ENCODE results near the gene TAS2R60. TPM values are rescaled to one million over a fixed set of nuclear protein-coding genes. Genes with fewer than 3 reads are reported as not detected.
"Not testable (repeated sequence)": the region's sequence is repeated elsewhere in the genome, so short reads cannot be mapped to it uniquely, and the experiment has no call there.

Gene TAS2R60
- not detected in 2 replicates for total RNA-seq (2014; rRNA removed; shearing (Covaris generic))

- no peak for DNase-seq
- Histone ChIP-seq H3K4me3 (ENCODE audit: insufficient read depth, low read depth, low read length) (no peak within 1 kb of the TSS), H3K36me3 (replicated peaks; ENCODE audit: control insufficient read depth, insufficient read depth, low read length) (no peaks in the 10 kb centered on the region), H3K27me3 (ENCODE audit: control insufficient read depth, insufficient read depth, low read length) (no peaks in the 10 kb centered on the region)
Observed at GRCh38 chr7:143443153-143443552, at the start of gene TAS2R60. Gene TAS2R60, plus strand, starts transcription at chr7:143443453. Its CDS starts 0 bp downstream, at chr7:143443453.

- Histone ChIP-seq H3K4me3 (ENCODE audit: insufficient read depth, low read depth, low read length) (no peak overlapping the region), H3K36me3 (replicated peaks; ENCODE audit: control insufficient read depth, insufficient read depth, low read length) (peaks cover 72% of the 10 kb centered on the region), H3K27me3 (ENCODE audit: control insufficient read depth, insufficient read depth, low read length) (no peaks in the 10 kb centered on the region)
- peak; percentile 16 for DNase-seq
Observed at GRCh38 chr7:143394068-143394467, 49.2 kb upstream of the TAS2R60 start.

GRCh38 chr7:143394777-143395176 is 48.5 kb upstream of the TAS2R60 start:
- DNase-seq: no peak
- Histone ChIP-seq H3K4me3 (ENCODE audit: insufficient read depth, low read depth, low read length) (no peak overlapping the region), H3K36me3 (replicated peaks; ENCODE audit: control insufficient read depth, insufficient read depth, low read length) (peaks cover 69% of the 10 kb centered on the region), H3K27me3 (ENCODE audit: control insufficient read depth, insufficient read depth, low read length) (no peaks in the 10 kb centered on the region)

GRCh38 chr7:143395187-143396149 is 47.8 kb upstream of the TAS2R60 start:
- Histone ChIP-seq H3K4me3 (ENCODE audit: insufficient read depth, low read depth, low read length) (no peak overlapping the region), H3K36me3 (replicated peaks; ENCODE audit: control insufficient read depth, insufficient read depth, low read length) (peaks cover 71% of the 10 kb centered on the region), H3K27me3 (ENCODE audit: control insufficient read depth, insufficient read depth, low read length) (no peaks in the 10 kb centered on the region)
- DNase-seq: peak; percentile 62

GRCh38 chr7:143396182-143396581 is 47.1 kb upstream of the TAS2R60 start:
- no peak overlapping the region for H3K4me3 ChIP-seq (ENCODE audit: insufficient read depth, low read depth, low read length)
- no peaks in the 10 kb centered on the region for H3K27me3 ChIP-seq (ENCODE audit: control insufficient read depth, insufficient read depth, low read length)
- DNase-seq: peak; percentile 25
- peaks cover 72% of the 10 kb centered on the region for H3K36me3 ChIP-seq (replicated peaks; ENCODE audit: control insufficient read depth, insufficient read depth, low read length)

- H3K27me3 ChIP-seq (ENCODE audit: control insufficient read depth, insufficient read depth, low read length): no peaks in the 10 kb centered on the region
- DNase-seq: peak; percentile 34
- H3K36me3 ChIP-seq (replicated peaks; ENCODE audit: control insufficient read depth, insufficient read depth, low read length): peaks cover 72% of the 10 kb centered on the region
- no peak overlapping the region for H3K4me3 ChIP-seq (ENCODE audit: insufficient read depth, low read depth, low read length)
Observed at GRCh38 chr7:143396625-143397556, 46.4 kb upstream of the TAS2R60 start.

- Histone ChIP-seq H3K4me3 (ENCODE audit: insufficient read depth, low read depth, low read length) (no peak overlapping the region), H3K36me3 (replicated peaks; ENCODE audit: control insufficient read depth, insufficient read depth, low read length) (peaks cover 70% of the 10 kb centered on the region), H3K27me3 (ENCODE audit: control insufficient read depth, insufficient read depth, low read length) (no peaks in the 10 kb centered on the region)
- DNase-seq: peak; percentile 26
Observed at GRCh38 chr7:143397710-143398530, 45.3 kb upstream of the TAS2R60 start.

- Histone ChIP-seq H3K4me3 (ENCODE audit: insufficient read depth, low read depth, low read length) (no peak overlapping the region), H3K27me3 (ENCODE audit: control insufficient read depth, insufficient read depth, low read length) (no peaks in the 10 kb centered on the region), H3K36me3 (replicated peaks; ENCODE audit: control insufficient read depth, insufficient read depth, low read length) (peaks cover 67% of the 10 kb centered on the region)
- DNase-seq: peak; percentile 49
Observed at GRCh38 chr7:143398616-143399015, 44.6 kb upstream of the TAS2R60 start.

GRCh38 chr7:143399151-143399550 is 44.1 kb upstream of the TAS2R60 start:
- Histone ChIP-seq H3K36me3 (replicated peaks; ENCODE audit: control insufficient read depth, insufficient read depth, low read length) (peaks cover 62% of the 10 kb centered on the region), H3K4me3 (ENCODE audit: insufficient read depth, low read depth, low read length) (no peak overlapping the region), H3K27me3 (ENCODE audit: control insufficient read depth, insufficient read depth, low read length) (no peaks in the 10 kb centered on the region)
- DNase-seq: no peak

GRCh38 chr7:143399642-143400041 is 43.6 kb upstream of the TAS2R60 start:
- Histone ChIP-seq H3K4me3 (ENCODE audit: insufficient read depth, low read depth, low read length) (no peak overlapping the region), H3K36me3 (replicated peaks; ENCODE audit: control insufficient read depth, insufficient read depth, low read length) (peaks cover 59% of the 10 kb centered on the region), H3K27me3 (ENCODE audit: control insufficient read depth, insufficient read depth, low read length) (no peaks in the 10 kb centered on the region)
- DNase-seq: peak; percentile 31

- no peak for DNase-seq
Observed at GRCh38 chr7:143401265-143401664, 42.0 kb upstream of the TAS2R60 start.

GRCh38 chr7:143402233-143402632 is 41.0 kb upstream of the TAS2R60 start:
- not testable (repeated sequence) for H3K27me3 ChIP-seq (ENCODE audit: control insufficient read depth, insufficient read depth, low read length); H3K4me3 ChIP-seq (ENCODE audit: insufficient read depth, low read depth, low read length); DNase-seq
- H3K36me3 ChIP-seq (replicated peaks; ENCODE audit: control insufficient read depth, insufficient read depth, low read length): peaks cover 43% of the 10 kb centered on the region

More at GRCh38 chr7:143401265-143401664, 42.0 kb upstream of the TAS2R60 start:
- Histone ChIP-seq H3K4me3 (ENCODE audit: insufficient read depth, low read depth, low read length) (no peak overlapping the region), H3K27me3 (ENCODE audit: control insufficient read depth, insufficient read depth, low read length) (no peaks in the 10 kb centered on the region), H3K36me3 (replicated peaks; ENCODE audit: control insufficient read depth, insufficient read depth, low read length) (peaks cover 49% of the 10 kb centered on the region)

- DNase-seq: peak; percentile 68
- Histone ChIP-seq H3K36me3 (replicated peaks; ENCODE audit: control insufficient read depth, insufficient read depth, low read length) (peaks cover 22% of the 10 kb centered on the region), H3K27me3 (ENCODE audit: control insufficient read depth, insufficient read depth, low read length) (no peaks in the 10 kb centered on the region), H3K4me3 (ENCODE audit: insufficient read depth, low read depth, low read length) (no peak overlapping the region)
Observed at GRCh38 chr7:143405173-143406001, 37.9 kb upstream of the TAS2R60 start.
